Testis (tissue), 2 donors: ENCODE results near the gene MNDA.

Experiments
- POLR2A ChIP-seq: fragments of 450-650 bp; IDR thresholded peaks from one replicate; pipeline ENCODE4 v1.6.1; 2017; ENCODE audit warnings: antibody characterized with exemption, mild to moderate bottlenecking, moderate library complexity
- TF ChIP-seq, protein P1 (sequence below), 3 experiments: fragments of 450-650 bp in 2 of 3; fragments of 200-600 bp in 1 of 3; sonication (generic) in 1 of 3; IDR thresholded peaks; one replicate each; pipeline ENCODE4 v1.5.1; 2016 to 2019; ENCODE audit warnings: antibody characterized with exemption in 3 of 3, mild to moderate bottlenecking in 2 of 3, moderate library complexity in 1 of 3

DNA sequence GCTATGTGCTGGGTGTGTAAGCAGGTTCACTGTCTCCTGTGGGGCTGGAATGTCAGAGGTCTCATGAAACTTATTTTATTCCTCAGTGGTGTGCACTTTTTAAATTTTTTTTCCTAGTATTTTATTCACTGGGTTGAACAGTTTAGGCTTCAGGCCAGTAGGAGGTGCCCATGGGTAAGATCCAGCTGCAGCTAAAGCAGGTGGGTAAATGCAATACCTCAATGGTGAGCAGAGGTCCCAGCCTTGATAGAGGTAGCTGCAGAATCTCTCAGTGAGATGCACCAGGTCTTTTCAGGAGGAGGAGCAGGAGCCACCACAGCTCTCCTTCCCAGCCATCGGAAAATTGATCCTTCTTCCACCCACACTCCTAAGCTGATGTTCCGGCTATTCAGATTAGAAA, 37.5 kb upstream of the MNDA start:
- TF ChIP-seq, protein P1, sequence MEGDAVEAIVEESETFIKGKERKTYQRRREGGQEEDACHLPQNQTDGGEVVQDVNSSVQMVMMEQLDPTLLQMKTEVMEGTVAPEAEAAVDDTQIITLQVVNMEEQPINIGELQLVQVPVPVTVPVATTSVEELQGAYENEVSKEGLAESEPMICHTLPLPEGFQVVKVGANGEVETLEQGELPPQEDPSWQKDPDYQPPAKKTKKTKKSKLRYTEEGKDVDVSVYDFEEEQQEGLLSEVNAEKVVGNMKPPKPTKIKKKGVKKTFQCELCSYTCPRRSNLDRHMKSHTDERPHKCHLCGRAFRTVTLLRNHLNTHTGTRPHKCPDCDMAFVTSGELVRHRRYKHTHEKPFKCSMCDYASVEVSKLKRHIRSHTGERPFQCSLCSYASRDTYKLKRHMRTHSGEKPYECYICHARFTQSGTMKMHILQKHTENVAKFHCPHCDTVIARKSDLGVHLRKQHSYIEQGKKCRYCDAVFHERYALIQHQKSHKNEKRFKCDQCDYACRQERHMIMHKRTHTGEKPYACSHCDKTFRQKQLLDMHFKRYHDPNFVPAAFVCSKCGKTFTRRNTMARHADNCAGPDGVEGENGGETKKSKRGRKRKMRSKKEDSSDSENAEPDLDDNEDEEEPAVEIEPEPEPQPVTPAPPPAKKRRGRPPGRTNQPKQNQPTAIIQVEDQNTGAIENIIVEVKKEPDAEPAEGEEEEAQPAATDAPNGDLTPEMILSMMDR (IDR thresholded peaks at IDR 0.05) = no peak
- TF ChIP-seq POLR2A = no peak
